SU-DHL-6 (cell line): Measurements from ENCODE around the gene TLR8.

ENCODE experiments used
- CTCF ChIP-seq: fragments of 200-600 bp; sonication (generic); IDR thresholded peaks from one replicate; pipeline ENCODE4 v1.5.1; 2017; ENCODE audit warnings: antibody characterized with exemption, mild to moderate bottlenecking, low read length, moderate library complexity; ENCODE audit not compliant: insufficient read depth, poor library complexity, severe bottlenecking
- EZH2phosphoT487 ChIP-seq: fragments of 200-600 bp; sonication (generic), shearing (Covaris generic); conservative IDR thresholded peaks from 2 replicates; pipeline ENCODE4 v1.6.1; 2018; ENCODE audit warnings: mild to moderate bottlenecking, antibody characterized with exemption, low read length, moderate library complexity, mixed read lengths

- TF ChIP-seq CTCF, result no peak
- no peak for TF ChIP-seq EZH2phosphoT487
These were observed 49.7 kb downstream of the TLR8 start for GRCh38 chrX:12955882-12956703.
